Body of pancreas (tissue), 4 donors: Measurements from ENCODE around the gene RPUSD1. TPM values are rescaled to one million over a fixed set of nuclear protein-coding genes. Genes with fewer than 3 reads are reported as not detected.

Experiments
- ATAC-seq: fragments of 150-250 bp; one replicate; pipeline ENCODE4 v1.9.1; 2016
- DNase-seq, 4 donors: peaks; one replicate each; pipeline ENCODE4 v3.0.0-alpha.2; 2019
- H3K27ac ChIP-seq, 4 donors: fragments of 200-600 bp; sonication (generic); 1 replicate in 3 of 4; 2 replicates in 1 of 4; pipeline versions ENCODE4 v1.5.1 to v1.6.1; 2016 to 2019; ENCODE audit warnings: mild to moderate bottlenecking in 1 of 4, mixed read lengths in 1 of 4, moderate library complexity in 1 of 4
- H3K27me3 ChIP-seq, 2 donors: fragments of 200-600 bp; sonication (generic); one replicate each; pipeline ENCODE4 v1.6.0; 2016; ENCODE audit warnings: mild to moderate bottlenecking in 1 of 2
- H3K36me3 ChIP-seq, 2 donors: fragments of 200-600 bp; sonication (generic); replicated peaks in 1 of 2; 2 replicates each; pipeline ENCODE4 v1.5.1; 2016; ENCODE audit warnings: low read depth in 2 of 2; ENCODE audit not compliant: insufficient read depth in 1 of 2
- H3K4me1 ChIP-seq: fragments of 200-600 bp; sonication (generic); one replicate; pipeline ENCODE4 v1.6.0; 2016
- H3K4me3 ChIP-seq, 2 donors: fragments of 200-600 bp; sonication (generic); 1 replicate in 1 of 2; 2 replicates in 1 of 2; pipeline ENCODE4 v1.5.1; 2016 to 2019
- H3K9me3 ChIP-seq, 3 donors: fragments of 200-600 bp; sonication (generic); 1 replicate in 2 of 3; 2 replicates in 1 of 3; pipeline ENCODE4 v1.5.1; 2016
- CTCF ChIP-seq, 7 experiments: fragments of 450-650 bp in 4 of 7; fragments of 200-600 bp in 3 of 7; sonication (generic) in 3 of 7; IDR thresholded peaks; one replicate each; pipeline ENCODE4 v1.5.1; 2016 to 2019; ENCODE audit warnings: antibody characterized with exemption in 7 of 7
- POLR2A ChIP-seq, 3 donors: fragments of 450-650 bp; IDR thresholded peaks; one replicate each; pipeline ENCODE4 v1.6.1; 2016; ENCODE audit warnings: antibody characterized with exemption in 3 of 3, mild to moderate bottlenecking in 2 of 3
- WGBS, 2 donors: methylation state at CpG; one replicate each; pipeline ENCODE4 v1.1.5; 2017; 5-methylcytosine and 5-hydroxymethylcytosine counted together
- intact Hi-C: fragments of 100-400 bp; cut with DNase I; formaldehyde crosslinking; loops from one replicate; pipeline ENCODE4 v1.15.1; 2023
- total RNA-seq, 2 donors: library from RNA; depleted of rRNA; stranded (reverse); fragments of >200 nt; gene quantifications; one replicate each; pipeline ENCODE4 v1.1.0, GENCODE V29; 2016

RPUSD1 gene
- total RNA-seq, 2 donors from 2014 or later = 19.7 to 31.3 TPM

- TF ChIP-seq CTCF (IDR thresholded peaks at IDR 0.05) = no peak
- no peak for TF ChIP-seq POLR2A (IDR thresholded peaks at IDR 0.05)
- intact Hi-C loops = no loop called here
- no peaks in the 10 kb centered on the region for H3K27me3 ChIP-seq
- DNase-seq = no peak
- no peaks in the 10 kb centered on the region for H3K4me1 ChIP-seq
- no peak within 1 kb of the TSS for H3K27ac ChIP-seq
- H3K36me3 ChIP-seq = no peaks in the 10 kb centered on the region
- H3K9me3 ChIP-seq = no peaks in the 10 kb centered on the region
- no peak for ATAC-seq
- 72 to 73% methylated on average over 16 to 36 of the region's 37 CpGs for WGBS, 2 donors
- no peak within 1 kb of the TSS for H3K4me3 ChIP-seq
Observed at GRCh38 chr16:760545-761343, 27.4 kb downstream of the RPUSD1 start, which contains the start of gene MSLN. TSS of gene MSLN (plus strand) at chr16:760734. CDS start at chr16:762681, 1,947 bp downstream.

GRCh38 chr16:760065-760464 is 28.1 kb downstream of the RPUSD1 start:
- no peaks in the 10 kb centered on the region for H3K36me3 ChIP-seq
- H3K9me3 ChIP-seq = no peaks in the 10 kb centered on the region
- 59% methylated on average over 9 of the region's 15 CpGs; no CpG with 5 or more reads in 1 of the 2 donors for WGBS, 2 donors
- DNase-seq (no peak), ATAC-seq (no peak)
- no peaks in the 10 kb centered on the region for H3K27me3 ChIP-seq
- no peak overlapping the region for H3K27ac ChIP-seq
- H3K4me3 ChIP-seq = no peak overlapping the region
- TF ChIP-seq CTCF (IDR thresholded peaks at IDR 0.05) = no peak
- no peak for TF ChIP-seq POLR2A (IDR thresholded peaks at IDR 0.05)
- intact Hi-C loops = no loop called here
- no peaks in the 10 kb centered on the region for H3K4me1 ChIP-seq

GRCh38 chr16:759110-759910 is 28.9 kb downstream of the RPUSD1 start:
- intact Hi-C loops = no loop called here
- DNase-seq (no peak), ATAC-seq (no peak)
- TF ChIP-seq POLR2A (IDR thresholded peaks at IDR 0.05) (no peak), CTCF (IDR thresholded peaks at IDR 0.05) (no peak)
- H3K27ac ChIP-seq = no peak overlapping the region
- no peaks in the 10 kb centered on the region for H3K4me1 ChIP-seq
- 66 to 70% methylated on average over 29 to 34 of the region's 34 CpGs for WGBS, 2 donors
- no peaks in the 10 kb centered on the region for H3K9me3 ChIP-seq
- no peaks in the 10 kb centered on the region for H3K27me3 ChIP-seq
- H3K36me3 ChIP-seq = no peaks in the 10 kb centered on the region
- H3K4me3 ChIP-seq = no peak overlapping the region

GRCh38 chr16:756428-756827 is 31.8 kb downstream of the RPUSD1 start:
- 85 to 88% methylated on average over 5 of the region's 5 CpGs for WGBS, 2 donors
- H3K27me3 ChIP-seq = no peaks in the 10 kb centered on the region
- TF ChIP-seq CTCF (IDR thresholded peaks at IDR 0.05) (no peak), POLR2A (IDR thresholded peaks at IDR 0.05) (no peak)
- ATAC-seq (no peak), DNase-seq (no peak)
- H3K27ac ChIP-seq = no peak overlapping the region
- H3K4me1 ChIP-seq = peaks cover 6% of the 10 kb centered on the region
- H3K9me3 ChIP-seq = no peaks in the 10 kb centered on the region
- intact Hi-C loops = no loop called here
- no peak overlapping the region for H3K4me3 ChIP-seq
- no peaks in the 10 kb centered on the region for H3K36me3 ChIP-seq
